GM12872 (cell line): ENCODE measurements around the gene PDIK1L.

ENCODE experiments used
- TF ChIP-seq, protein P1 (sequence below): IDR thresholded peaks from 3 replicates; pipeline ENCODE4 v1.5.1; 2011; ENCODE audit warnings: low read depth, mild to moderate bottlenecking, low read length, moderate library complexity; ENCODE audit not compliant: insufficient read depth

PDIK1L gene

DNA sequence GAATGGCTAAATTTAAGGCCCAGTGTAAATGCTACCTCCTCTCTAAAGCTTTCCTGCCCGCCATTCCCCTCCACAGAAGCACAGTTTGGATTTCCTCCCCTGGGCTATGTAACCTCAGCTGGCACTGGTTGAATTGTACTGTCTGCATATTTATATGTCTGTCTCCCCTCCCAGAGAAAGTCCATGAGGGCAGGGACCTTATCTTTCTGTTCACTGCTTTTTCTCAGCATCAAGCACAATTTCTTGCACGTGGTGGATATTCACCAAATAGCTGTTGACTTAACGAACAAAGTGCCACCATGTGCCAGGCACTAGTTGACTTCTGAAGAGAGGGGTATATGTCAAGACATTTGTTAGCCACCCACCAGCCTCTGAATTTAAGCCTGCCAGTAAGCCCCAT lies 9.5 kb upstream of the PDIK1L start:
- TF ChIP-seq, protein P1, sequence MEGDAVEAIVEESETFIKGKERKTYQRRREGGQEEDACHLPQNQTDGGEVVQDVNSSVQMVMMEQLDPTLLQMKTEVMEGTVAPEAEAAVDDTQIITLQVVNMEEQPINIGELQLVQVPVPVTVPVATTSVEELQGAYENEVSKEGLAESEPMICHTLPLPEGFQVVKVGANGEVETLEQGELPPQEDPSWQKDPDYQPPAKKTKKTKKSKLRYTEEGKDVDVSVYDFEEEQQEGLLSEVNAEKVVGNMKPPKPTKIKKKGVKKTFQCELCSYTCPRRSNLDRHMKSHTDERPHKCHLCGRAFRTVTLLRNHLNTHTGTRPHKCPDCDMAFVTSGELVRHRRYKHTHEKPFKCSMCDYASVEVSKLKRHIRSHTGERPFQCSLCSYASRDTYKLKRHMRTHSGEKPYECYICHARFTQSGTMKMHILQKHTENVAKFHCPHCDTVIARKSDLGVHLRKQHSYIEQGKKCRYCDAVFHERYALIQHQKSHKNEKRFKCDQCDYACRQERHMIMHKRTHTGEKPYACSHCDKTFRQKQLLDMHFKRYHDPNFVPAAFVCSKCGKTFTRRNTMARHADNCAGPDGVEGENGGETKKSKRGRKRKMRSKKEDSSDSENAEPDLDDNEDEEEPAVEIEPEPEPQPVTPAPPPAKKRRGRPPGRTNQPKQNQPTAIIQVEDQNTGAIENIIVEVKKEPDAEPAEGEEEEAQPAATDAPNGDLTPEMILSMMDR: no peak

DNA sequence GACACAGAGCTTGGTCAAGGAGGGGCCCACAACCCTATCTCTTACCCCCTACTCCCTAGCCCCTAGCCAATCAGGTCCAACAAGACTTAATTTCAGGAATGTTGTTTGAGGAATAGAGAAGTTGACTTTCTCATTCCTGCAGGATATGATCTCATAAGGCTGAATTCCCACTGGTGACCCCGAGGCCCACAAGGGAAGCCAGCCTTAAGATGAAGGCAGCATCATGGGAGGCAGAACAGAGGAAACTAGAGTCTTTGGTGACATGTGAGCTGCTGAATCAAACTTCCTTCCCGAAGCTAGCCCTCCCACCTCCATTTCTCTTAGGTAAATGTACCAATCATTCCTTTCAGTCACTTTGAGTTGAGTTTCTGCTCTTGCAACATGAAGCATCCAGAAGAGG lies 9.1 kb upstream of the PDIK1L start:
- TF ChIP-seq, protein P1: no peak

DNA sequence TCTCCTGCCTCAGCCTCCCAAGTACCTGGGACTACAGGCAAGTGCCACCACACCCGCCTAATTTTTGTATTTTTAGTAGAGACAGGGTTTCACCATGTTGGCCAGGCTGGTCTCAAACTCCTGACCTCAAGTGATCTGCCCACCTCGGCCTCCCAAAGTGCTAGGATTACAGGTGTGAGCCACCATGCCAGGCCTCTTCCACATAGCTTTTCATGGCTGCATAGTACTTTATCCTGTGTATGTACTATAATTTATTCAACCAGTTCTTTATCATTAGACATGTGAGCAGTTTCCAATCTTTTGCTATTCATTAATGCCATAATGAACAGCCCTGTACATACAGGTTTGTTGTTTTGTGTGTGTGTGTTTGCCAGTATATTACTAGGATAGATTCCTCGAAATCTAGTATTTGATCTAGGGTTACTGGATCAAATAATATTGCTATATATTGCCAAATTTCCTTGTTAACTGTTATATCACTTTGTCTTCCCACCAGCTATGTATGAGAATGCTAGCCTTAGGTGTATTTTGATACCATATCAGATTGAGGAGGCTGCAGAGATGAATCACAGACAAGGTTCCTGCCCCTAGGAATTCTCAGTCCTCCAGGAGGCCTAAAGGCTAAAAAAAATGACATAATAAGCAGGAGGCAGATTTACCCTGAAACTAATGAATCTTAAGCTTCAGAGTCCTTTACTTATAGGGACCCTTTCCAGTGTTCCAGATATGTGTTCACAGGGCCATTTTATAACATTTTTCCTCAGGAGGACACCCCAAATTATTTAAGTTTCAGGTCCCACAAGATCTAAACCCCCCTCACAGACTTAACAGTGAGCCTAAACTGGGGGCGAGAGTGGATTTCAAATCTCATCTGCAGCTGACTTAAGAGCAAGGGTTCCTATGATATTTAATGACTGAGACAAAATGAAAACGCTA lies 2.1 kb upstream of the PDIK1L start:
- TF ChIP-seq, protein P1: no peak

DNA sequence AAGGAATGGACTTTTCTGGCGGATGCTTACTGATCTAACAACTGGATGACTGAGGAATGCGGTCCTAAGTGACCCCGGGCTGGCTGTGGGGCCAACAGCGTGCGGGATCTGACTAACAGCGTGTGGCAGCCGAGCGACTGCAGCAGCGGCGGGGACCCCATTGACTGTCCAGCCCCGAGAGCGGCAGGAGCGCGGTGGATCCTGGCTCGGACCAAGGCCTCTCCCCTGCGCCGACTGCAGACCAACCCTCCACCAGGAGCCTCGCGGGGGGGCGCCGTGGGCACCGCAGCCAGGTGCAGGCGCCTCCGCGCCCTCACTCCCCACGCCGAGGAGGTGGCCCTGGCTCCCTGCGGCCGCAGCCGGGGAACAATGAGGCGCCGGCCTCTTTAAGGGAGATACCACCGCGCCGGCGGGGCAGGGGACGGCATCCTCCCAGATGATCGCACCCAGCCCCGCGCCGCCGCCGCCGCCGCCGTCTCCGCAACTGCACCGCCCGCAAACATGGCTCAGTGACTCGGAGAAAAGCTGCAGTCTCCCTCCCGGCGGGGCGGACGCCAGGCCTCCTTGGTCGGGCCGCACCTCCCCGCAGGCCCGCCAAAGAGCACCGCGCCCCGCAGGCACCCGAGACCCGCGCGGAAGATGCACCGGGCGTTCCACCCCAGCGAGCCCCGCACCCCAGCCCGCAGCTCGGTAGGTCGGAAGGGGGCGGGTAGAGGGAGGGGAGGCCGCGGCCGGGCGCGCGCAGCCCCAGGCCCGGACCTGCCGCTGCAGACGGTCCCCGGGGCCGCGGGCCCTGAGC lies 694 bp upstream of the PDIK1L start:
- TF ChIP-seq, protein P1: no peak

DNA sequence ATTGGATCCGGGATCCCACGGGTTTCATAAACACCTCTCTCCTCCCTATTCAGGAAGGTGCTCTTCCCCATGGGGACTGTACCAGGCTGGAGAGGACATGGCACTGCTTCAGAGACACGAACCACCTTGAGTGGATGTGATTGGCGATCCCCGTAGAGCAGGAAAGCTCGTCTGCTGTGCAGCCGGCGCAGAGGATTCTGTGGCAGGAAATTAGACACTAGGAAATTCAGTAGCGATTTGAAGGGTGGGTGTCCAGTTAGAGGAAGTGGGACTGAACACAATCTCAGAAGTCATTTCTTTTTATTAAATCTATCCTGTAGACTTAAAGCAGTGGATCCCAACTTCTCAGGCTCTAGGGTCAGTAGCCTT lies 767 bp downstream of the PDIK1L start:
- TF ChIP-seq, protein P1: no peak

DNA sequence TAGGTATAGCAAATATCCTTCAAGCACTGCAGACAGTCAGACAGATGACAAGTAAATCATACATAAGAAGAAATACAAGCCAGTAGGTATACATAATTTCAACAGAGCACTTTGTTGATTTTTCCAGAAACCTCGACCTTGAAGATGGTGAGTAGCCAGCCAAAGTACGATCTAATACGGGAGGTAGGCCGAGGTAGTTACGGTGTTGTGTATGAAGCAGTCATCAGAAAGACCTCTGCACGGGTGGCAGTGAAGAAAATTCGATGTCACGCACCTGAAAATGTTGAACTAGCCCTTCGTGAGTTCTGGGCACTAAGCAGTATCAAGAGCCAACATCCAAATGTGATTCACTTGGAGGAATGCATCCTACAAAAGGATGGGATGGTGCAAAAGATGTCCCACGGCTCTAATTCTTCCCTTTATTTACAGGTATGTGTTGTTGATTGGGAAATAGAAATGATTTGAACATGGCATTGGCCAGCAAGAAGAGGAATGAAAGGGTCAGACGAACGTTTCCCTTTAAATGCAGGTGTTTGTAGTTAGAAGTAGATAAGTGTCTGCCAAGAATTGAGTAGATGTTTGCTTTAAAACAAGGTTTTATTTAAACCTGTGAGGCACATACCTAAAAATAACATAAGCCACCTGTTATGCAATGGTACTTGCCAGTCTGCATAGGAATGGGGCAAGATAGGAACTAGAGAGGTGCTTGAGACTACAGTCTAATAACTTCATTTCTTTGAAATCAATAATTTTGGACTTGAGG lies 2.7 kb downstream of the PDIK1L start:
- TF ChIP-seq, protein P1: no peak
